ENCODE data around the gene AWAT1.

- TF ChIP-seq CTCF (IDR thresholded peaks at IDR 0.05) (no peak), POLR2AphosphoS5 (IDR thresholded peaks at IDR 0.05; ENCODE audit: low read depth, low read length) (no peak), REST (IDR thresholded peaks at IDR 0.05; ENCODE audit: insufficient read depth in 1 of 2, low read depth in 2 of 2, low read length in 1 of 2) (no peak), SIN3A (IDR thresholded peaks at IDR 0.05; ENCODE audit: borderline replicate concordance, insufficient read depth, low read depth, low read length) (no peak)
These were observed 47.5 kb downstream of the AWAT1 start, which contains the start of gene RAB41 for GRCh38 chrX:70281951-70282350.
